Gastroesophageal sphincter (tissue), 3 donors: ENCODE results near the gene MUC5B.
"Not testable (repeated sequence)": the region's sequence is repeated elsewhere in the genome, so short reads cannot be mapped to it uniquely, and the experiment has no call there.

Experiments used
- EP300 ChIP-seq: sonication (generic); formaldehyde crosslinking; IDR thresholded peaks from one replicate; pipeline ENCODE4 v1.6.1; 2017; ENCODE audit warnings: antibody characterized with exemption, mild to moderate bottlenecking
- POLR2A ChIP-seq, 2 donors: fragments of 450-650 bp; IDR thresholded peaks; one replicate each; pipeline ENCODE4 v1.6.1; 2017; ENCODE audit warnings: antibody characterized with exemption in 2 of 2, mild to moderate bottlenecking in 2 of 2, moderate library complexity in 1 of 2
- POLR2AphosphoS5 ChIP-seq: sonication (generic); formaldehyde crosslinking; IDR thresholded peaks from one replicate; pipeline ENCODE4 v1.6.1; 2017; ENCODE audit warnings: antibody characterized with exemption
- TF ChIP-seq, protein P1 (sequence below), 4 experiments: fragments of 200-600 bp in 2 of 4; fragments of 450-650 bp in 2 of 4; sonication (generic) in 1 of 4; IDR thresholded peaks; one replicate each; pipeline ENCODE4 v1.5.1; 2017 to 2019; ENCODE audit warnings: antibody characterized with exemption in 4 of 4, mild to moderate bottlenecking in 2 of 4, moderate library complexity in 2 of 4

DNA sequence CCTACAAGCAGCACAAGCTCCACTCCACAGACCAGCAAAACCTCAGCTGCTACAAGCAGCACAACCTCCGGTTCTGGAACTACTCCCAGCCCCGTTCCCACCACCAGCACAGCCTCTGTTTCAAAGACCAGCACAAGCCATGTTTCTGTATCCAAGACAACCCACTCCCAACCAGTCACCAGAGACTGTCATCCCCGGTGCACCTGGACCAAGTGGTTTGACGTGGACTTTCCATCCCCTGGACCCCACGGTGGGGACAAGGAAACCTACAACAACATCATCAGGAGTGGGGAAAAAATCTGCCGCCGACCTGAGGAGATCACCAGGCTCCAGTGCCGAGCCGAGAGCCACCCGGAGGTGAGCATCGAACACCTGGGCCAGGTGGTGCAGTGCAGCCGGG, 33.0 kb upstream of the MUC5B start:
- not testable (repeated sequence) for TF ChIP-seq POLR2A (IDR thresholded peaks at IDR 0.05); EP300; POLR2AphosphoS5
- TF ChIP-seq, protein P1, sequence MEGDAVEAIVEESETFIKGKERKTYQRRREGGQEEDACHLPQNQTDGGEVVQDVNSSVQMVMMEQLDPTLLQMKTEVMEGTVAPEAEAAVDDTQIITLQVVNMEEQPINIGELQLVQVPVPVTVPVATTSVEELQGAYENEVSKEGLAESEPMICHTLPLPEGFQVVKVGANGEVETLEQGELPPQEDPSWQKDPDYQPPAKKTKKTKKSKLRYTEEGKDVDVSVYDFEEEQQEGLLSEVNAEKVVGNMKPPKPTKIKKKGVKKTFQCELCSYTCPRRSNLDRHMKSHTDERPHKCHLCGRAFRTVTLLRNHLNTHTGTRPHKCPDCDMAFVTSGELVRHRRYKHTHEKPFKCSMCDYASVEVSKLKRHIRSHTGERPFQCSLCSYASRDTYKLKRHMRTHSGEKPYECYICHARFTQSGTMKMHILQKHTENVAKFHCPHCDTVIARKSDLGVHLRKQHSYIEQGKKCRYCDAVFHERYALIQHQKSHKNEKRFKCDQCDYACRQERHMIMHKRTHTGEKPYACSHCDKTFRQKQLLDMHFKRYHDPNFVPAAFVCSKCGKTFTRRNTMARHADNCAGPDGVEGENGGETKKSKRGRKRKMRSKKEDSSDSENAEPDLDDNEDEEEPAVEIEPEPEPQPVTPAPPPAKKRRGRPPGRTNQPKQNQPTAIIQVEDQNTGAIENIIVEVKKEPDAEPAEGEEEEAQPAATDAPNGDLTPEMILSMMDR (IDR thresholded peaks at IDR 0.05) = not testable (repeated sequence)
